SK-N-SH treated with all-trans-retinoic acid at 6 μM for 48 hours (cell line): ENCODE data around the gene AKAP8L.

Source experiments
- ATAC-seq: fragments of 200-7000 bp; cut with Tn5 transposase; 3 replicates; pipeline ENCODE4 v1.9.1; 2020; ENCODE audit warnings: mild to moderate bottlenecking, moderate library complexity
- ARNTL ChIP-seq: fragments of 450-650 bp; formaldehyde crosslinking; IDR thresholded peaks from 2 replicates; pipeline ENCODE4 v1.5.0; 2020; ENCODE audit warnings: low read depth, mild to moderate bottlenecking, moderate library complexity, borderline replicate concordance
- BACH2 ChIP-seq: fragments of 250-450 bp; sonication (Bioruptor Pico); IDR thresholded peaks from 2 replicates; pipeline ENCODE4 v1.9.0; 2021; ENCODE audit warnings: mild to moderate bottlenecking, borderline replicate concordance
- CSDC2 ChIP-seq: fragments of 250-450 bp; sonication (Bioruptor Pico); IDR thresholded peaks from 2 replicates; pipeline ENCODE4 v1.5.0; 2020; ENCODE audit warnings: mild to moderate bottlenecking, moderate library complexity
- ESRRG ChIP-seq: fragments of 250-450 bp; sonication (Bioruptor Pico); IDR thresholded peaks from 2 replicates; pipeline ENCODE4 v1.6.1; 2021; ENCODE audit warnings: mild to moderate bottlenecking
- GLIS3 ChIP-seq: fragments of 250-450 bp; sonication (Bioruptor Pico); IDR thresholded peaks from 2 replicates; pipeline ENCODE4 v1.5.0; 2020; ENCODE audit warnings: mild to moderate bottlenecking, moderate library complexity
- ISL1 ChIP-seq: fragments of 250-450 bp; sonication (Bioruptor Pico); IDR thresholded peaks from 2 replicates; pipeline ENCODE4 v2.1.2; 2022; ENCODE audit warnings: mild to moderate bottlenecking, moderate library complexity
- OSR1 ChIP-seq: fragments of 250-450 bp; sonication (Bioruptor Pico); IDR thresholded peaks from 2 replicates; pipeline ENCODE4 v1.8.0; 2022; ENCODE audit warnings: moderate library complexity, mild to moderate bottlenecking, inconsistent platforms
- PPARA ChIP-seq: fragments of 250-450 bp; sonication (Bioruptor Pico); IDR thresholded peaks from 2 replicates; pipeline ENCODE4 v1.5.0; 2020; ENCODE audit warnings: mild to moderate bottlenecking, borderline replicate concordance
- RARB ChIP-seq: fragments of 250-450 bp; sonication (Bioruptor Pico); IDR thresholded peaks from 2 replicates; pipeline ENCODE4 v1.8.0; 2021; ENCODE audit warnings: mild to moderate bottlenecking, moderate library complexity
- SNAI2 ChIP-seq: fragments of 250-450 bp; sonication (Bioruptor Pico); IDR thresholded peaks from 2 replicates; pipeline ENCODE4 v1.5.0; 2020; ENCODE audit warnings: mild to moderate bottlenecking, moderate library complexity
- TCF4 ChIP-seq: fragments of 250-450 bp; sonication (Bioruptor Pico); IDR thresholded peaks from 2 replicates; pipeline ENCODE4 v1.8.0; 2021; ENCODE audit warnings: mild to moderate bottlenecking, moderate library complexity, borderline replicate concordance
- TOX ChIP-seq: fragments of 250-450 bp; sonication (Bioruptor Pico); IDR thresholded peaks from 2 replicates; pipeline ENCODE4 v1.8.0; 2021; ENCODE audit warnings: mild to moderate bottlenecking, moderate library complexity, borderline replicate concordance
- ZC3H10 ChIP-seq: fragments of 250-450 bp; sonication (Bioruptor Pico); IDR thresholded peaks from 2 replicates; pipeline ENCODE4 v1.5.1; 2021; ENCODE audit warnings: mild to moderate bottlenecking, moderate library complexity
- ZFP3 ChIP-seq: fragments of 250-450 bp; sonication (Bioruptor Pico); IDR thresholded peaks from 2 replicates; pipeline ENCODE4 v1.5.0; 2020; ENCODE audit warnings: mild to moderate bottlenecking, moderate library complexity
- ZFP30 ChIP-seq: fragments of 450-650 bp; formaldehyde crosslinking; IDR thresholded peaks from 2 replicates; pipeline ENCODE4 v1.5.0; 2022; ENCODE audit warnings: mild to moderate bottlenecking, moderate library complexity
- ZNF565 ChIP-seq: fragments of 450-650 bp; formaldehyde crosslinking; conservative IDR thresholded peaks from 2 replicates; pipeline ENCODE4 v1.5.0; 2020; ENCODE audit warnings: low read depth, mild to moderate bottlenecking, moderate library complexity
- ZNF70 ChIP-seq: fragments of 450-650 bp; formaldehyde crosslinking; IDR thresholded peaks from 2 replicates; pipeline ENCODE4 v1.5.0; 2020; ENCODE audit warnings: mild to moderate bottlenecking, moderate library complexity
- ZNF8 ChIP-seq: fragments of 450-650 bp; formaldehyde crosslinking; IDR thresholded peaks from 2 replicates; pipeline ENCODE4 v1.5.0; 2020; ENCODE audit warnings: mild to moderate bottlenecking, moderate library complexity
- TF ChIP-seq, protein P1 (sequence below): fragments of 250-450 bp; sonication (Bioruptor Pico); IDR thresholded peaks from 2 replicates; pipeline ENCODE4 v1.5.0; 2020; ENCODE audit warnings: mild to moderate bottlenecking, moderate library complexity
- TF ChIP-seq, protein P2 (sequence below): fragments of 250-450 bp; sonication (Bioruptor Pico); IDR thresholded peaks from 2 replicates; pipeline ENCODE4 v1.5.1; 2020; ENCODE audit warnings: low read depth, mild to moderate bottlenecking, moderate library complexity
- TF ChIP-seq, protein P3 (sequence below): fragments of 250-450 bp; sonication (Bioruptor Pico); IDR thresholded peaks from 2 replicates; pipeline ENCODE4 v1.8.0; 2020; ENCODE audit warnings: mild to moderate bottlenecking, moderate library complexity, borderline replicate concordance
- TF ChIP-seq, protein P4 (sequence below): fragments of 250-450 bp; sonication (Bioruptor Pico); IDR thresholded peaks from 2 replicates; pipeline ENCODE4 v1.8.0; 2021; ENCODE audit warnings: low read depth, mild to moderate bottlenecking, moderate library complexity, borderline replicate concordance
- TF ChIP-seq, protein P5 (sequence below): fragments of 250-450 bp; sonication (Bioruptor Pico); IDR thresholded peaks from 2 replicates; pipeline ENCODE4 v1.5.1; 2021; ENCODE audit warnings: mild to moderate bottlenecking, moderate library complexity

The AKAP8L gene

DNA sequence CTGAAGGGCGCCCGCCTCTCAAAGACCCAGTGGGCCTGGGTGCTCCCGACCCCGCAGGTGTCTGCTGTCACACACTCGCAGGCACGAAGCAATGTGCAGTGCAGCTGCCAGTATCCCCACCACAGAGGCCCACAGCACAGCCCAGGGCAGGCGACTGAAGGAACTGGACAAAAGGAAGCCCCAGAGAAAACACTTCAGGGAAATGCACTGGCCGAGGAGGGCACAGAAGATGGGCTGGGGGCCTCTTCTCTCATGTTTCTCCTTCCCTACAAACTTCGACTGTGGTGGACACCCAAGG, 49.2 kb downstream of the AKAP8L start:
- TF ChIP-seq BACH2 (CRISPR knock-in tag) (no peak), ZFP30 (CRISPR knock-in tag) (no peak), PPARA (CRISPR knock-in tag) (no peak), RARB (CRISPR knock-in tag) (no peak), ZFP3 (no peak), ZC3H10 (CRISPR knock-in tag) (no peak), ESRRG (no peak)
- no peak for ATAC-seq

DNA sequence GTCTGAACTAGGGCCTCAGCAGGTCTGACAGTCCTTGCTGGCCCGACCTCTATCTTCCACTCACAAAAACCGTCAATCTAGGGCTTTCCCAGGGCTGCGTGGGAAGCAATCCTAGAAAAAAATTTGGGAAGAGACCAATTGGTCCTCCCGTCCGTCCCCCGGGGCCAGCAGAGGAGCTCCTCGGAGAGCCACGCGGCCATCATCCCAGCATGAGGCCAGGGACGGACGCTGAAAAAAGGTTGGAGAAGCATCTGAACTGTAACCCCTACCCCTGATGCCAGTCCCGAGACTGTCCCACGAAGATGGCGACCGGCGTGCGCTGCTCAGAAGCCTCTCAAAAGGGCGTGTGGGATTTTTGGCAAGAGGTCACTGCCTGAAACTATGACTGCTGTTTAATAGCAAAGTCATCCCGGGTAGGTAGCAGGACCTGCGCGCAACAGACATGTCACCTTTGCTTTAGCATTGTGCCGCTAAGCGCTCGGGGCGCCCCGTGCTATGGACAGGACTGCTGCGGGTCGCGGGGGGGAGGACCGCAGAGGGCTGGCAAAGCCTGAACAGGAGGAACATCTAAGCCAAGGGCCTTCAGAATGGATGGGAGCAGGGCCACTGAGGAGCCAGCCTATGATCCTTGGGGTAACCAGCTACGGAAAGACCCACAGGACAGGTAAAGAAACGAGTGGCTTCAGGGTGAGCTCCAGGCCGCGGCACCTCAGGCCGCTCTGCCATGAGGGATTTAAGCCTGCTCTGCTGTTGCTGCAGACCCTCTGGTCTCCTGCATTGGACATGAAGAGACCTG, 49.8 kb downstream of the AKAP8L start:
- TF ChIP-seq, protein P1, sequence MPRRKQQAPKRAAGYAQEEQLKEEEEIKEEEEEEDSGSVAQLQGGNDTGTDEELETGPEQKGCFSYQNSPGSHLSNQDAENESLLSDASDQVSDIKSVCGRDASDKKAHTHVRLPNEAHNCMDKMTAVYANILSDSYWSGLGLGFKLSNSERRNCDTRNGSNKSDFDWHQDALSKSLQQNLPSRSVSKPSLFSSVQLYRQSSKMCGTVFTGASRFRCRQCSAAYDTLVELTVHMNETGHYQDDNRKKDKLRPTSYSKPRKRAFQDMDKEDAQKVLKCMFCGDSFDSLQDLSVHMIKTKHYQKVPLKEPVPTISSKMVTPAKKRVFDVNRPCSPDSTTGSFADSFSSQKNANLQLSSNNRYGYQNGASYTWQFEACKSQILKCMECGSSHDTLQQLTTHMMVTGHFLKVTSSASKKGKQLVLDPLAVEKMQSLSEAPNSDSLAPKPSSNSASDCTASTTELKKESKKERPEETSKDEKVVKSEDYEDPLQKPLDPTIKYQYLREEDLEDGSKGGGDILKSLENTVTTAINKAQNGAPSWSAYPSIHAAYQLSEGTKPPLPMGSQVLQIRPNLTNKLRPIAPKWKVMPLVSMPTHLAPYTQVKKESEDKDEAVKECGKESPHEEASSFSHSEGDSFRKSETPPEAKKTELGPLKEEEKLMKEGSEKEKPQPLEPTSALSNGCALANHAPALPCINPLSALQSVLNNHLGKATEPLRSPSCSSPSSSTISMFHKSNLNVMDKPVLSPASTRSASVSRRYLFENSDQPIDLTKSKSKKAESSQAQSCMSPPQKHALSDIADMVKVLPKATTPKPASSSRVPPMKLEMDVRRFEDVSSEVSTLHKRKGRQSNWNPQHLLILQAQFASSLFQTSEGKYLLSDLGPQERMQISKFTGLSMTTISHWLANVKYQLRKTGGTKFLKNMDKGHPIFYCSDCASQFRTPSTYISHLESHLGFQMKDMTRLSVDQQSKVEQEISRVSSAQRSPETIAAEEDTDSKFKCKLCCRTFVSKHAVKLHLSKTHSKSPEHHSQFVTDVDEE (CRISPR knock-in tag) = no peak
- no peak for TF ChIP-seq RARB (CRISPR knock-in tag)
- no peak for TF ChIP-seq SNAI2 (CRISPR knock-in tag)
- TF ChIP-seq ESRRG = no peak
- TF ChIP-seq ARNTL (CRISPR knock-in tag) = no peak
- no peak for TF ChIP-seq ZFP30 (CRISPR knock-in tag)
- TF ChIP-seq TOX (CRISPR knock-in tag) = no peak
- TF ChIP-seq ZNF70 (CRISPR knock-in tag) = no peak
- no peak for TF ChIP-seq ZNF8 (CRISPR knock-in tag)
- TF ChIP-seq ZC3H10 (CRISPR knock-in tag) = no peak
- no peak for TF ChIP-seq OSR1
- TF ChIP-seq, protein P2, sequence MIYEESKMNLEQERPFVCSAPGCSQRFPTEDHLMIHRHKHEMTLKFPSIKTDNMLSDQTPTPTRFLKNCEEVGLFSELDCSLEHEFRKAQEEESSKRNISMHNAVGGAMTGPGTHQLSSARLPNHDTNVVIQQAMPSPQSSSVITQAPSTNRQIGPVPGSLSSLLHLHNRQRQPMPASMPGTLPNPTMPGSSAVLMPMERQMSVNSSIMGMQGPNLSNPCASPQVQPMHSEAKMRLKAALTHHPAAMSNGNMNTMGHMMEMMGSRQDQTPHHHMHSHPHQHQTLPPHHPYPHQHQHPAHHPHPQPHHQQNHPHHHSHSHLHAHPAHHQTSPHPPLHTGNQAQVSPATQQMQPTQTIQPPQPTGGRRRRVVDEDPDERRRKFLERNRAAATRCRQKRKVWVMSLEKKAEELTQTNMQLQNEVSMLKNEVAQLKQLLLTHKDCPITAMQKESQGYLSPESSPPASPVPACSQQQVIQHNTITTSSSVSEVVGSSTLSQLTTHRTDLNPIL (CRISPR knock-in tag) = no peak
- TF ChIP-seq GLIS3 (CRISPR knock-in tag) = no peak
- TF ChIP-seq ZFP3 = no peak
- TF ChIP-seq, protein P3, sequence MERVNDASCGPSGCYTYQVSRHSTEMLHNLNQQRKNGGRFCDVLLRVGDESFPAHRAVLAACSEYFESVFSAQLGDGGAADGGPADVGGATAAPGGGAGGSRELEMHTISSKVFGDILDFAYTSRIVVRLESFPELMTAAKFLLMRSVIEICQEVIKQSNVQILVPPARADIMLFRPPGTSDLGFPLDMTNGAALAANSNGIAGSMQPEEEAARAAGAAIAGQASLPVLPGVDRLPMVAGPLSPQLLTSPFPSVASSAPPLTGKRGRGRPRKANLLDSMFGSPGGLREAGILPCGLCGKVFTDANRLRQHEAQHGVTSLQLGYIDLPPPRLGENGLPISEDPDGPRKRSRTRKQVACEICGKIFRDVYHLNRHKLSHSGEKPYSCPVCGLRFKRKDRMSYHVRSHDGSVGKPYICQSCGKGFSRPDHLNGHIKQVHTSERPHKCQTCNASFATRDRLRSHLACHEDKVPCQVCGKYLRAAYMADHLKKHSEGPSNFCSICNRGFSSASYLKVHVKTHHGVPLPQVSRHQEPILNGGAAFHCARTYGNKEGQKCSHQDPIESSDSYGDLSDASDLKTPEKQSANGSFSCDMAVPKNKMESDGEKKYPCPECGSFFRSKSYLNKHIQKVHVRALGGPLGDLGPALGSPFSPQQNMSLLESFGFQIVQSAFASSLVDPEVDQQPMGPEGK (CRISPR knock-in tag) = no peak
- TF ChIP-seq, protein P4, sequence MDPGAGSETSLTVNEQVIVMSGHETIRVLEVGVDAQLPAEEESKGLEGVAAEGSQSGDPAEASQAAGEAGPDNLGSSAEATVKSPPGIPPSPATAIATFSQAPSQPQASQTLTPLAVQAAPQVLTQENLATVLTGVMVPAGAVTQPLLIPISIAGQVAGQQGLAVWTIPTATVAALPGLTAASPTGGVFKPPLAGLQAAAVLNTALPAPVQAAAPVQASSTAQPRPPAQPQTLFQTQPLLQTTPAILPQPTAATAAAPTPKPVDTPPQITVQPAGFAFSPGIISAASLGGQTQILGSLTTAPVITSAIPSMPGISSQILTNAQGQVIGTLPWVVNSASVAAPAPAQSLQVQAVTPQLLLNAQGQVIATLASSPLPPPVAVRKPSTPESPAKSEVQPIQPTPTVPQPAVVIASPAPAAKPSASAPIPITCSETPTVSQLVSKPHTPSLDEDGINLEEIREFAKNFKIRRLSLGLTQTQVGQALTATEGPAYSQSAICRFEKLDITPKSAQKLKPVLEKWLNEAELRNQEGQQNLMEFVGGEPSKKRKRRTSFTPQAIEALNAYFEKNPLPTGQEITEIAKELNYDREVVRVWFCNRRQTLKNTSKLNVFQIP (CRISPR knock-in tag) = no peak
- no peak for TF ChIP-seq ZNF565 (CRISPR knock-in tag)
- TF ChIP-seq PPARA (CRISPR knock-in tag) = no peak
- TF ChIP-seq CSDC2 (CRISPR knock-in tag) = no peak
- no peak for TF ChIP-seq TCF4 (CRISPR knock-in tag)
- ATAC-seq = no peak

DNA sequence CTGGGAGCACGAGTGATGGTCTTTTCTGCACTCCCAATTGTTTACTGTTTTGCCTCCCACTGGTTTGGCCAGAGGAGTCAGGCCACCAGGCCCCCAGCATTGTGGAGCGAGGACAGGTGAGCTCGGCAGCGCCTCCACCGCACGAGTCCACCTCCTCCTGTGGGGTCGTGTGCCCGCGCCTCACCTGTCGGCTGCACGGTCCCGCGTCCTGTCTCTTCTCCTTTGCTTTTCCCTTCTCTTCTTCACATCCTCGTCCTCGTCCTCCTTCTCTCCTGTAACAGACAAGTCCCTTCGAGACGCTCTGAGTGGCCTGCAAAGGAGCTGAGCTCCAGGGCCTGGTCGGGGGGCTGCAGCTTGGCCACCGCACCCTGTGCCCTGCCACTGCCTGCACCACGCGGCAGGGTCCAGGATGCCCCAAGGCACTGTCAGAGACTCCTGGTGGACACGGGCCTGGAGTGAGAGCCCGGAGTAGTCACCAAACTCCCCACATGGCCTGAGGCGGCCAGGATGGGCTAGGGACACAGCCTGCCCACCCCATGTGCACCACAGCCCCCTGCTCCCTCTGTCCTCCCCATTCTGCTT, 50.6 kb downstream of the AKAP8L start:
- no peak for TF ChIP-seq RARB (CRISPR knock-in tag)
- TF ChIP-seq ZNF8 (CRISPR knock-in tag) = no peak
- no peak for TF ChIP-seq OSR1
- TF ChIP-seq, protein P5, sequence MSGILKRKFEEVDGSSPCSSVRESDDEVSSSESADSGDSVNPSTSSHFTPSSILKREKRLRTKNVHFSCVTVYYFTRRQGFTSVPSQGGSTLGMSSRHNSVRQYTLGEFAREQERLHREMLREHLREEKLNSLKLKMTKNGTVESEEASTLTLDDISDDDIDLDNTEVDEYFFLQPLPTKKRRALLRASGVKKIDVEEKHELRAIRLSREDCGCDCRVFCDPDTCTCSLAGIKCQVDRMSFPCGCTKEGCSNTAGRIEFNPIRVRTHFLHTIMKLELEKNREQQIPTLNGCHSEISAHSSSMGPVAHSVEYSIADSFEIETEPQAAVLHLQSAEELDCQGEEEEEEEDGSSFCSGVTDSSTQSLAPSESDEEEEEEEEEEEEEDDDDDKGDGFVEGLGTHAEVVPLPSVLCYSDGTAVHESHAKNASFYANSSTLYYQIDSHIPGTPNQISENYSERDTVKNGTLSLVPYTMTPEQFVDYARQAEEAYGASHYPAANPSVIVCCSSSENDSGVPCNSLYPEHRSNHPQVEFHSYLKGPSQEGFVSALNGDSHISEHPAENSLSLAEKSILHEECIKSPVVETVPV (CRISPR knock-in tag) = no peak
- TF ChIP-seq ZNF70 (CRISPR knock-in tag) = no peak
- TF ChIP-seq, protein P3 (CRISPR knock-in tag) = no peak
- TF ChIP-seq ISL1 = no peak
- TF ChIP-seq BACH2 (CRISPR knock-in tag) = no peak
- no peak for TF ChIP-seq ARNTL (CRISPR knock-in tag)
- TF ChIP-seq TCF4 (CRISPR knock-in tag) = no peak
- TF ChIP-seq, protein P2 (CRISPR knock-in tag) = no peak
- no peak; the same call in 2 of the 3 replicates for ATAC-seq
